PFSK-1 (cell line): Measurements from ENCODE around the gene CACNG1.

ENCODE experiments used
- POLR2AphosphoS5 ChIP-seq: IDR thresholded peaks from 2 replicates; pipeline ENCODE4 v1.6.1; 2012; ENCODE audit warnings: low read depth, mild to moderate bottlenecking, control low read depth, low read length, moderate library complexity
- REST ChIP-seq, 2 experiments: IDR thresholded peaks; 2 replicates each; pipeline versions ENCODE4 v1.6.1 to v1.8.0; 2011 to 2012; ENCODE audit warnings: low read depth in 2 of 2, low read length in 2 of 2, control low read depth in 1 of 2, inconsistent platforms in 1 of 2, mild to moderate bottlenecking in 1 of 2, moderate library complexity in 1 of 2; ENCODE audit not compliant: insufficient read depth in 1 of 2
- SIN3A ChIP-seq: IDR thresholded peaks from 2 replicates; pipeline ENCODE4 v1.6.1; 2012; ENCODE audit warnings: mild to moderate bottlenecking, low read length, moderate library complexity, borderline replicate concordance; ENCODE audit not compliant: insufficient read depth

DNA sequence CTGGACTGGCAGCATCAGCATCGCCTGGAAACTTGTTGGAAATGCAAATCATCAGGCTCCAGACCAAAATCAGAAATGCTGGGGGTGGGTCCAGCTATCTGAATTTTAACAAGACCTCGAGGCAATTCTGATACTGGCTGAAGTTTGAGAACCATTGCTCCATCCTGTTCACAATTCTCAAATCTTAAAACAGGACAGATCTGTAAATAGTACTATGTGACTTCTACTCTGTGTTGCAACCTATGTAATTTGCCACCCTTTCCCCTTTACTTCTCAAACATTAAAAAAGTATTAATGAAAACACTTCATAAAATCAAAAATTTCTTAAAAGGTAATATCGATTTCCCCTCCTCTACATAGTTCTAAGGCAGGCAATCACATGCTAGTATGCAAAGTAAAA is 28.5 kb downstream of the CACNG1 start:
- TF ChIP-seq POLR2AphosphoS5 (no peak), REST (IDR thresholded peaks at IDR 0.05; ENCODE audit: insufficient read depth in 1 of 2, low read depth in 2 of 2, low read length in 2 of 2) (no peak), SIN3A (no peak)
